ENCODE measurements around the gene BABAM2.
"Not testable (repeated sequence)": the region's sequence is repeated elsewhere in the genome, so short reads cannot be mapped to it uniquely, and the experiment has no call there.

BABAM2 gene

GRCh38 chr2:28219758-28220368 lies 329.3 kb downstream of the BABAM2 start:
- no peak overlapping the region for H3K27ac ChIP-seq
- DNase-seq (ENCODE audit: low read depth, low spot score): no peak

GRCh38 chr2:28224648-28225472 lies 334.3 kb downstream of the BABAM2 start:
- peak overlapping the region; percentile 9 for H3K27ac ChIP-seq
- DNase-seq (ENCODE audit: low read depth, low spot score): no peak

DNA sequence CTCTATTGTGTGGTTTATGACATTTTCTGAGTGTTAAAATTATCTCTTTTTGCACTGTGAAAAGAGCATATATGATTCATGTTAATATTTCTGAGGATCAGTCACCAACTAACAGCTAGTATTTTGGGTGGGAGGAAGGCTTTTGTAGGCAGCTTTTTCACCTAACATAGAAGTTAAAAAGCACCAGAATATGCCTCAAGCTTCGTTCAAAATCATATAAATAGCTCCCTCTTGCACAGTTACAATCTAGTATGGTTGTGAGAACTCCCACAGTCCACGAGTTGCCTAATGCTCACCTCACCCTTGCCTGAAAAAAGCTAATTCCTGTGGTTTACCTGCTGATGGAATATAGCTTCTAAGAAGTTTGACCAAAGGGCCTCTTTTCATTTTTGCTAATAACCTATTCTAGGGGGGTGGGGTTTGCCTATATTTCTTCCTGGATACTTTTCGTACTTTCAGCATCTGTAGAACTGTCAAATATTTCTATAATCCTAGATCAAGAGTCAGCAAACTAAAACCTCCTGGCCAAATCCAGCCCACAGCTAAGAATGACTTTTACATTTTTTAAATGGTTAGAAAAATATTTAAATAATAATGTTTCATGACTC lies 335.0 kb downstream of the BABAM2 start:
- H3K27ac ChIP-seq: peak overlapping the region; percentile 9
- no peak for DNase-seq (ENCODE audit: low read depth, low spot score)

GRCh38 chr2:28226558-28226957 lies 336.0 kb downstream of the BABAM2 start:
- H3K27ac ChIP-seq: no peak overlapping the region
- DNase-seq (ENCODE audit: low read depth, low spot score): no peak

DNA sequence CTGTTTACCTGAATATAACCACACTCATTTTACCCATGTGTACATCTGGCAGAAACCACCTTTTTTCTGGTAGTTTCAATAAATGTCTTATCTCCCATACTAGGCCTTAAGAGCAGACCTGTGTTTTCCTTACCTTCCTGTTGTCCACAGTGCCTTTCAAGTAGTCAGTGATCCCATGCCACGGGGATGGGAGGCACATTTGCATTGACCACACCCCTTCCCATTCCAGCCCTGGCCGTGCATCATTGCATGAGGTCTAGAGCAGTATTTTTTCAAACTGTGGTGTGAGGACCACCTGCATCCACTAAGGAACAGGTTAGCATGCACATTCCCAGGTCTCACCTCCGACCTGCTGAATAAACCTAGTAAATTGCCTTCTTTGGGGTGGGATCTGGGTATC lies 337.0 kb downstream of the BABAM2 start:
- DNase-seq (ENCODE audit: low read depth, low spot score): no peak

DNA sequence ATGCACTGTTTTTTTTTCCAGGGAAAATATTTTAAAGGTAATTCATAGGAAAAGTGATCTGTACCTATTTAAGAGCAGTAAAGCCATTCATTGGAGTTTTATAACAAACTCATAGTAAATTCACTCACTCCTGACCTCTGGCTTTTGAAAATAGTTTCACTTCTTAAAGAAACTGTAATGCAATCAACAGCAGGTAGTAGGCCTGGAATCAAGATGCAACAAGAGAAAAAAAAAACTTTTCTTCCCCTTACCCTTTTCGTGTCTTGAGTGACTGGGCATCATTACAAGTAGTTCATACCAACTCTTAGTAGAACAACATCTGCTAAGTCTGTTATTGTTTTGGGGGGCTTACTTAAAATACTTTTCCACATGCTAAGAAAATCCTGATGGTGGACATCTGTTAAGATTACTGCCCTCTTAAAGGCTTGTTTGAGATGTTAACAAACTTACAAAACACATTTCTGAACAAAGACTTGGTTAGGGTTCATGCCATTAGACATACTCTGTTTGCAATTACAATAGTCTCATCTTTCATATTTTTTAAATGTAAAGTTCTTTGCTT lies 338.0 kb downstream of the BABAM2 start:
- no peak for DNase-seq (ENCODE audit: low read depth, low spot score)
- H3K27ac ChIP-seq: no peak overlapping the region

More for the DNA sequence above, 337.0 kb downstream of the BABAM2 start:
- H3K27ac ChIP-seq: no peak overlapping the region

GRCh38 chr2:28231110-28231631 lies 340.6 kb downstream of the BABAM2 start:
- DNase-seq (ENCODE audit: low read depth, low spot score): no peak
- H3K27ac ChIP-seq: no peak overlapping the region

DNA sequence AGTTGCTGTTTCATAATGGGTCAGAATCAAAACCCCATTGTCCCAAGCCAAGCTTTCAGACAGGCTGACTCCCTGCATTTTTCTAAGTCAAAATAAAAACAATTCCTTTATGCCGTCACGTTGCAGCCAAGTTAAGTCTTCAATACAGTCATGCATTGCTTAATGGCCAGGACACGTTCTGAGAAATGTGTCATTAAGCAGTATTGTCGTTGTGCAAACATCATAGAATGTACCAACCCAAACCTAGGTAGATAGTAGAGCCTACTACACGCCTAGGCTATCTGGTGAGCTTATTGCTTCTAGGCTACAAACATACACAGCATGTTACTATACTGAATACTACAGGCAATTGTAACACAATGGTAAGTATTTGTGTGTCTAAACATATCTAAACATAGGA lies 341.8 kb downstream of the BABAM2 start:
- H3K27ac ChIP-seq: no peak overlapping the region
- peak; percentile 27 for DNase-seq (ENCODE audit: low read depth, low spot score)

DNA sequence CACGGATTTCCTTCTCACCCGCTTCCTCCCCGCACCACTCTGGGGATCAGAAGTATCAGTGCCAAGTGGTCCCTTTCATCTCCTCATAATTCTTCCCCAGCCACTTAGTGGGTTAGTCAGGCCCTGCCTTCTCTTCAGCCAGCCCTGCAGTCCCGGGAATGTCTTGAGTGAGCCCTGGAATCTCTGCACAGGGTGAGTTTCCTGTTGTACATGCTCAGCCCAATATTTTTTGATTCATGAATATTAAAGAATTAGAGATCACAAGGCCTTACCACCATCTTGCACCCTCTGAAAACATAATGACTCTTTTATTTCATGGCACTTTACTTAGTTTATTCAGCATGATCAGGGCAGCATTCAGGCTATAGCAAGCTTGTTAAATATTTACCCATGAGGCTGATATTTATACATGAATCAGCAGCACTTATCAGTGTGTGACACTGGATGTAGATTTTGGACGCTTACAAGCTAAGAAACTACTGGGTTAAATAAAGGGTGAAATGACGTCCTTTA lies 342.7 kb downstream of the BABAM2 start:
- no peak for DNase-seq (ENCODE audit: low read depth, low spot score)
- no peak overlapping the region for H3K27ac ChIP-seq

DNA sequence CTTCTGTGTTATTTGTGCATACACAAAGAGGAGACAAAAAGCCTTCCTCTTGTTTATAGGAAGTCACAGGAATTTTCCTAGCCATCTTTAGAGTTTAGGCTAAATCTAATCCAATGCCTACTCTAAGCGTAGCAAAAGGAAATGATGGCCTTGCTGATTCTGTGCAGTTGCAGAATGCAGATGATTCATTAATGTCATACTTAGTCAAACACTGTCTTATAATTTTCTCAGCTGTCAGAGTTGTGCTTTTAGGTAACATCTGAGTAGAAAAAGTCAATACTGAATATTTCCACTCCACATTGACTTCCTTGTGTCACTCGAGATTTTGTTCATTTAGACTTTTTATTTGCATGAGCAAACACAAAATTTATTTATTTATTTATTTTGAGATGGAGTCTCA lies 344.3 kb downstream of the BABAM2 start:
- no peak overlapping the region for H3K27ac ChIP-seq
- DNase-seq (ENCODE audit: low read depth, low spot score): no peak

- no peak overlapping the region for H3K27ac ChIP-seq
- DNase-seq (ENCODE audit: low read depth, low spot score): no peak
Observed at GRCh38 chr2:28239207-28239606, 348.7 kb downstream of the BABAM2 start.

DNA sequence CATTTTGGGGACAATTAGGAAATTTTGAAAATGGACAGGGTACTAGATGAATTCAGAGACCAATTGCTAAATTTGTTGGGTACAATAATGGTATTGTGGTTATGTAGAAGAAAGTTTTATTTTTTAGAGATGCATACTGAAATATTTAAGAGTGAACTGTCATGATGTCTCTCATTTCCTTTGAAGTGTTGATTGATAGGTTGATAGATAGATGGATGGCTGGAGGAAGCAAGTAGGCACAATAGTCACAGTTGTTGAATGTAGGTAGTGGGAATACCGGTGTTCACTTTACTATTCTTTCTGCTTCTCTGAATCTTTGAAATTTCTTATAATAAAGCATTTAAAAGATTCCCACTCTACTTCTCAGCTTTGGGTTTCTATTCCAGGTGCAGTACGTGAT lies 350.4 kb downstream of the BABAM2 start:
- H3K27ac ChIP-seq: no peak overlapping the region
- no peak for DNase-seq (ENCODE audit: low read depth, low spot score)

GRCh38 chr2:28247290-28247689 lies 356.8 kb downstream of the BABAM2 start:
- no peak overlapping the region for H3K27ac ChIP-seq
- DNase-seq (ENCODE audit: low read depth, low spot score): no peak

- DNase-seq (ENCODE audit: low read depth, low spot score): no peak
- no peak overlapping the region for H3K27ac ChIP-seq
Observed at GRCh38 chr2:28247734-28248133, 357.2 kb downstream of the BABAM2 start.

DNA sequence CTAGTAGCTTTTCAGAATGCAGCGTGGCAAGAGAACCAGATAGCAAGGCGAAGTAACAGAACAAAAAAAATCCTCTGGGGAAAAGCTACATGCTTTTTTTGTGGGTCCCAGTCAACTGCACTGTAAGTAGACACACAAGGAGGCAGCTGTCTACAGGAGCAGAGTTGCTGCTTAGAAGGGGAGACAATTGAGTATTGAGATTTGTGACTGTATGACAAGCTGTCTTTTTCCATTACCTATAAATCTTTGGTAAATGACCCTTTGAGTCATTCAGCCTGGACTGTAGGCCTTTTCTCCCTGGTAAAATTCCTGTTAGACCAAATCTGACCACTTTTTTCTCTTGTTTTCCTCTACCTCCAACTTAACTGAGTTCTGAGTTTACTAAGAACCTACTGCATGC lies 358.0 kb downstream of the BABAM2 start:
- DNase-seq (ENCODE audit: low read depth, low spot score): no peak

DNA sequence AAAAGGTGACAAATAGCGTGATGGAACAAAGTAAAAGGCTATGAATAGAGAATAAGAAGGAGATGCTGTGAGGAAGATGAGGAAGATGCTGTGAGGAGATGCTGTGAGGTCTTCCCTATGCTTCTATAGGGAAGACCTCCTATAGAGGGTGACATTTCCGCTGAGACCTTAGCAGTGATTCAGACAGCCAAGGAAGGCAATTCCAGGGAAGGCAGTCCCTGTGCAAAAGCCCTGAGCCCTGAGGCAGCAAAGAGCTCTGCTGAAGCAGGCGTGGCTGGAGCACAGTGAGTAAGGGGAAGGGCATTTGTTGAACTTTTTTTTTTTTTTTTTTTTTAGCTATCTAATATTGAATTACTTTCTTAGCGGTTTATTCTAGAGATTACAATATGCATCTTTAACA lies 359.5 kb downstream of the BABAM2 start:
- H3K27ac ChIP-seq: no peak overlapping the region
- peak; percentile 60 for DNase-seq (ENCODE audit: low read depth, low spot score)

More for the DNA sequence above, 358.0 kb downstream of the BABAM2 start:
- no peak overlapping the region for H3K27ac ChIP-seq

DNA sequence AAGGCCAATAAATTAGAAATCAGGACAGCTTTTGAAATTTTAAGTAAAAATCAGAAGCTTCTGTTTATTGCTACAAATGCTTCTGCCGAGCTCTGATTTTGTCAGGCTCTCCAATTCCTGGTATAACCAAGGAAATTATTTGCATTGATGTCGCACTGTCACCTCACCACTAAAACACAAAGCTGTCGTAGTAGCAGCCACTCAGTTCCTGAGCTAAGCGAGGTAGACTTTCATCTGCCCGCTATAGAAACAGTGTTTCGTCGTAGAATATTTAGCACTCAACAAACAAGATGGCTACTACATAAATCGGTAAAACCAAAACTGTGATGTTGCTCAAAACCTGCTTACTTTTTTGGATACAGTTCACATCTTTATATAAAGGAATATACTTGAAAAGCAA lies 360.8 kb downstream of the BABAM2 start:
- no peak for DNase-seq (ENCODE audit: low read depth, low spot score)
- H3K27ac ChIP-seq: no peak overlapping the region

GRCh38 chr2:28252311-28252710 lies 361.8 kb downstream of the BABAM2 start:
- H3K27ac ChIP-seq: no peak overlapping the region
- no peak for DNase-seq (ENCODE audit: low read depth, low spot score)

GRCh38 chr2:28253543-28253942 lies 363.0 kb downstream of the BABAM2 start:
- no peak for DNase-seq (ENCODE audit: low read depth, low spot score)
- H3K27ac ChIP-seq: no peak overlapping the region

DNA sequence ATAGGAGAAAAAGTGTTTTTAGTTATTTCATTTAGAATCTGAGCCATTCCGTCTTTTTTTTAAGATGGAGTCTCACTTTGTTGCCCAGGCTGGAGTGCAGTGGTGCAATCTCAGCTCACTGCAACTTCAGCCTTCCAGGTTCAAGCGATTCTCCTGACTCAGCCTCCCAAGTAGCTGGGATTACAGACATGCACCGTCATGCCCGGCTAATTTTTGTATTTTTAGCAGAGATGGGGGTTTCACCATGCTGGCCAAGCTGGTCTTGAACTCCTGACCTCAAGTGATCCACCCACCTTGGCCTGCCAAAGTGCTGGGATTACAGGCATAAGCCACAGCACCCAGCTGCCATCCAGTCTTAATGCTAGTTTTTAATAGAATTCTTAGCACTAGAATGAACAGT lies 364.7 kb downstream of the BABAM2 start:
- H3K27ac ChIP-seq; DNase-seq (ENCODE audit: low read depth, low spot score): not testable (repeated sequence)

DNA sequence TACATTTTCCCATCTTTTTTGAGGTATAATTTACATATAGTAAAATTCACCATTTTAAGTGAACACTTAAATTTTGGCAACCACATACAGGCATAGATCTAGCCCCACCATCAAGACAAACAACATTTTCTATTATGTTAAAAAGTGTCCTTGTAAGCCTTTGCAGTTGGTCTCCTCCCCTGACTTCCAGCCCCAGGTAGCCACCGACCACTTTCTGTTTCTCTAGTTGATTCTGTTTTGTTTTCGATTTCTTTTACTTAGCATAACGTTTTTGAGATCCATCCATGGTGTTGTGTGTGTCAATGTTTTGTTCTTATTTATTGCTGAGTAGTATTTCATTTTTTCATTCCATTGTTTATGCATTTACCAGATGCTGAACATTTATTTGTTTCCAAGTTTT lies 366.7 kb downstream of the BABAM2 start:
- DNase-seq (ENCODE audit: low read depth, low spot score): no peak

More for the DNA sequence above, 366.7 kb downstream of the BABAM2 start:
- no peak overlapping the region for H3K27ac ChIP-seq
